Colonic mucosa (tissue), 4 donors: ENCODE measurements around the gene PSTPIP1. TPM values are rescaled to one million over a fixed set of nuclear protein-coding genes. Genes with fewer than 3 reads are reported as not detected.

Experiments used
- DNase-seq: peaks from one replicate; pipeline ENCODE4 v3.0.0-alpha.2; 2020
- H3K27ac ChIP-seq: fragments of 200-600 bp; one replicate; pipeline ENCODE4 v1.8.0; 2021
- H3K27me3 ChIP-seq: fragments of 200-600 bp; one replicate; pipeline ENCODE4 v1.8.0; 2021
- H3K36me3 ChIP-seq: fragments of 200-600 bp; one replicate; pipeline ENCODE4 v1.8.0; 2021
- H3K4me1 ChIP-seq: fragments of 200-600 bp; one replicate; pipeline ENCODE4 v1.8.0; 2021; ENCODE audit warnings: mild to moderate bottlenecking
- H3K4me3 ChIP-seq: fragments of 200-600 bp; one replicate; pipeline ENCODE4 v1.8.0; 2021
- H3K9ac ChIP-seq, 2 donors: one replicate each; pipeline ENCODE4 v1.7.0; 2013; ENCODE audit warnings: control low read depth in 2 of 2, low read depth in 2 of 2, low read length in 2 of 2
- H3K9me3 ChIP-seq: fragments of 200-600 bp; one replicate; pipeline ENCODE4 v1.8.0; 2021
- CTCF ChIP-seq: fragments of 200-600 bp; IDR thresholded peaks from one replicate; pipeline ENCODE4 v1.8.0; 2022; ENCODE audit warnings: antibody characterized with exemption, mild to moderate bottlenecking
- intact Hi-C: fragments of 100-400 bp; cut with DNase I; formaldehyde crosslinking; loops from one replicate; pipeline ENCODE4 v1.14.1; 2022
- total RNA-seq, 2 donors: library from RNA; stranded (reverse); fragmentation: NEBNext Ultra II Directional in 1 of 2; extraction: Animal tissue kit (Norgen Biotek cat#: 25700) in 1 of 2; gene quantifications; one replicate each; pipeline ENCODE4 v1.2.1, GENCODE V29; 2021
- donor health status: healthy.
- donor health status: DM: no; HTN: no; CAD: no.
- donor health status: DM: no; HTN: no; CAD: no.

Gene PSTPIP1
- total RNA-seq, 2 donors from 2014 or later: 3.7 to 4.2 TPM

- H3K4me1 ChIP-seq: peaks cover 31% of the 10 kb centered on the region
- H3K9ac ChIP-seq: peak overlapping the region in 1 of 2 donors; percentile 93
- no peaks in the 10 kb centered on the region for H3K27me3 ChIP-seq
- no peak for DNase-seq
- no peaks in the 10 kb centered on the region for H3K36me3 ChIP-seq
- no peak for TF ChIP-seq CTCF
- H3K9me3 ChIP-seq: no peaks in the 10 kb centered on the region
- H3K4me3 ChIP-seq: peak overlapping the region; percentile 90
- intact Hi-C loops: no loop called here
- H3K27ac ChIP-seq: peak overlapping the region; percentile 94
Measured at GRCh38 chr15:77068633-77069032, 73.7 kb downstream of the PSTPIP1 start.

GRCh38 chr15:77069521-77070121 is 74.7 kb downstream of the PSTPIP1 start:
- no peaks in the 10 kb centered on the region for H3K27me3 ChIP-seq
- H3K27ac ChIP-seq: peak overlapping the region; percentile 94
- H3K36me3 ChIP-seq: no peaks in the 10 kb centered on the region
- H3K9me3 ChIP-seq: no peaks in the 10 kb centered on the region
- H3K4me1 ChIP-seq: peaks cover 27% of the 10 kb centered on the region
- peak overlapping the region; percentile 90 for H3K4me3 ChIP-seq
- peak; percentile 82 for DNase-seq
- TF ChIP-seq CTCF: no peak
- peak overlapping the region; percentile 89 to 93 for H3K9ac ChIP-seq
- intact Hi-C loops: no loop called here

GRCh38 chr15:77070180-77070494 is 75.2 kb downstream of the PSTPIP1 start:
- DNase-seq: no peak
- H3K9me3 ChIP-seq: no peaks in the 10 kb centered on the region

GRCh38 chr15:77070495-77071304 is 75.8 kb downstream of the PSTPIP1 start, which contains the start of gene TSPAN3:
TSPAN3 (minus strand) TSS chr15:77071109; CDS start chr15:77070954, 155 bp downstream.
- TF ChIP-seq CTCF: no peak
- intact Hi-C loops: no loop called here
- H3K4me3 ChIP-seq: peak within 1 kb of the TSS; percentile 90
- no peaks in the 10 kb centered on the region for H3K9me3 ChIP-seq
- H3K9ac ChIP-seq: peak within 1 kb of the TSS; percentile 89 to 93
- peak; percentile 93 for DNase-seq
- no peaks in the 10 kb centered on the region for H3K27me3 ChIP-seq
- peak within 1 kb of the TSS; percentile 94 for H3K27ac ChIP-seq
- peaks cover 17% of the 10 kb centered on the region for H3K4me1 ChIP-seq
- no peaks in the 10 kb centered on the region for H3K36me3 ChIP-seq

More at GRCh38 chr15:77070180-77070494, 75.2 kb downstream of the PSTPIP1 start:
- intact Hi-C loops: no loop called here
- peak overlapping the region; percentile 90 for H3K4me3 ChIP-seq
- peaks cover 22% of the 10 kb centered on the region for H3K4me1 ChIP-seq
- H3K27ac ChIP-seq: peak overlapping the region; percentile 94
- peak overlapping the region; percentile 89 to 93 for H3K9ac ChIP-seq
- no peaks in the 10 kb centered on the region for H3K27me3 ChIP-seq
- H3K36me3 ChIP-seq: no peaks in the 10 kb centered on the region
- TF ChIP-seq CTCF: no peak

- DNase-seq: no peak
Measured at GRCh38 chr15:77071305-77072223, 76.6 kb downstream of the PSTPIP1 start.

More at GRCh38 chr15:77071305-77072223, 76.6 kb downstream of the PSTPIP1 start:
- intact Hi-C loops: no loop called here
- Histone ChIP-seq H3K27ac (peak overlapping the region; percentile 94), H3K9ac (peak overlapping the region in 1 of 2 donors; percentile 73), H3K9me3 (no peaks in the 10 kb centered on the region), H3K27me3 (no peaks in the 10 kb centered on the region), H3K4me3 (peak overlapping the region; percentile 90), H3K4me1 (peaks cover 17% of the 10 kb centered on the region), H3K36me3 (no peaks in the 10 kb centered on the region)
- no peak for TF ChIP-seq CTCF
